CD4-positive, alpha-beta T cell treated with Interleukin-4 for 1 hour (primary cell): ENCODE results near the gene PKP4.
A peak's percentile ranks its signal among the peaks of the same experiment; 100 is the strongest.
"Not testable (repeated sequence)": the region's sequence is repeated elsewhere in the genome, so short reads cannot be mapped to it uniquely, and the experiment has no call there.

Source experiments
- DNase-seq, 2 donors: peaks; one replicate each; pipeline ENCODE4 v3.0.0-alpha.2; 2020 to 2022

PKP4 gene

GRCh38 chr2:158473719-158474392 is 17.1 kb downstream of the PKP4 start:
- DNase-seq = no peak

GRCh38 chr2:158474526-158475011 is 17.8 kb downstream of the PKP4 start:
- not testable (repeated sequence) for DNase-seq

- DNase-seq = peak in 1 of 2 donors; percentile 21
These were observed 20.4 kb downstream of the PKP4 start for GRCh38 chr2:158477202-158477601.

GRCh38 chr2:158478237-158478636 is 21.5 kb downstream of the PKP4 start:
- DNase-seq = no peak

- DNase-seq = no peak
These were observed 22.1 kb downstream of the PKP4 start for GRCh38 chr2:158478816-158479215.

- DNase-seq = no peak
These were observed 24.4 kb downstream of the PKP4 start for GRCh38 chr2:158481116-158481515.

GRCh38 chr2:158482594-158482993 is 25.8 kb downstream of the PKP4 start:
- no peak for DNase-seq

- no peak for DNase-seq
These were observed 28.3 kb downstream of the PKP4 start for GRCh38 chr2:158484892-158485556.

- DNase-seq = no peak
These were observed 29.6 kb downstream of the PKP4 start for GRCh38 chr2:158486150-158486969.

GRCh38 chr2:158486970-158487325 is 30.2 kb downstream of the PKP4 start:
- DNase-seq = no peak

- DNase-seq = no peak
These were observed 30.7 kb downstream of the PKP4 start for GRCh38 chr2:158487419-158487818.

- DNase-seq = no peak
These were observed 31.9 kb downstream of the PKP4 start for GRCh38 chr2:158488442-158489216.

GRCh38 chr2:158489366-158490112 is 32.8 kb downstream of the PKP4 start:
- DNase-seq = no peak

GRCh38 chr2:158491072-158491471 is 34.3 kb downstream of the PKP4 start:
- no peak for DNase-seq

- no peak for DNase-seq
These were observed 36.7 kb downstream of the PKP4 start for GRCh38 chr2:158493458-158493857.

- DNase-seq = no peak
These were observed 38.4 kb downstream of the PKP4 start for GRCh38 chr2:158495175-158495574.

- no peak for DNase-seq
These were observed 40.2 kb downstream of the PKP4 start for GRCh38 chr2:158496986-158497385.

GRCh38 chr2:158497486-158497885 is 40.7 kb downstream of the PKP4 start:
- DNase-seq = no peak

- DNase-seq = no peak
These were observed 41.4 kb downstream of the PKP4 start for GRCh38 chr2:158498043-158498748.

GRCh38 chr2:158498749-158499136 is 42.0 kb downstream of the PKP4 start:
- no peak for DNase-seq

- no peak for DNase-seq
These were observed 42.6 kb downstream of the PKP4 start for GRCh38 chr2:158499383-158499782.

- DNase-seq = no peak
These were observed 43.6 kb downstream of the PKP4 start for GRCh38 chr2:158500333-158500732.
